GM19438 (cell line): ENCODE results near the gene BACH2.

ENCODE experiments used
- ATAC-seq: cut with Tn5 transposase; IDR thresholded peaks from one replicate; pipeline ENCODE4 v1.9.1; 2021; ENCODE audit warnings: low read depth; ENCODE audit not compliant: unreplicated experiment

The BACH2 gene

DNA sequence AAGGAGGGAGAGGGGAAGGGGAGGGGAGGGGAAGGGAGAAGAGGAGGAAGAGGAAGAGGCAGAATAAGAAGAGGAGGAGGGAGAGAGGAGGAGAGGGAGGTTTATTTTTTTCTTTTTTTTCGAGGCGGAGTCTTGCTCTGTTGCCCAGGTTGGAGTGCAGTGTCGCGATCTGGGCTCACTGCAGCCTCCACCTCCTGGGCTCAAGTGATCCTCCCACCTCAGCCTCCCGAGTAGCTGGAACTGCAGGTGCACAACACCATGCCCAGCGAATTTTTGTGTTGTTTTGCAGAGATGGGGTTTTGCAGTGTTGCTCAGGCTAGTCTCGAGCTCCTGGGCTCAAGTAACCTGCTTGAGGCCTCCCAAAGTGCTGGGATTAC lies 408.5 kb downstream of the BACH2 start:
- no peak for ATAC-seq

DNA sequence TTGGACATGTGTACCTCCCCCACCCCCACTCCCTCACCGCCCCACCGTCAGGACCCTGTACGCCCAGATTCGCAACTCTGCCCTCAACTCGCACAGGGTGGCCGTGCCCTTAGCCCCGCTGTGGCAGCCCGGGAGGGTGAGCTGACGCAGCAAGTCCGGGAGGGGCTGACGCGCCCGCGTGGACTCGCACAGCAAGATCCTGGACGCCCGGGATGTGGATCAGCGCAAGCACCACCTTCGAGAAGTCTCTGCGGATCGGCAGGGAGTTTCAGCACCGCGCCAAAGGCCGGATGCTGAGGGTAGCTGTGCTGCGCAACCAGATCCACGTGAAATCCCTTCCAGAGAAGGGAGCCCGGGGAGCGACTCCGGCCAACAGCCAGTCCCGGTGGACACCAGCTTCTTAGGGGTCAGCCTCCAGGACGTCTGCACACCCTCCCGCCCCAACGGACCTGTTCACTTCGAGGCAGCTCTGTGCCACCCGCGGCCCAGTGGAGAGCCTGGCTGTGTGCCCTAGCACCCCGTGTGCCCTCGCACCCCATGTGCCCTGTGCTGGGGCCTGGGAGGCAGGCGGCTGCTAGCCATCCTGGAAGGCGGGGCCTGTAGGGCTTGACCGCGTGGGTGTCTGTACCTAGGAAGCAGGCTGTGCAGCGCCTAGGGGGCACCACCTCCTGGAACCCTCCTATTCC lies 409.0 kb downstream of the BACH2 start:
- ATAC-seq: no peak

DNA sequence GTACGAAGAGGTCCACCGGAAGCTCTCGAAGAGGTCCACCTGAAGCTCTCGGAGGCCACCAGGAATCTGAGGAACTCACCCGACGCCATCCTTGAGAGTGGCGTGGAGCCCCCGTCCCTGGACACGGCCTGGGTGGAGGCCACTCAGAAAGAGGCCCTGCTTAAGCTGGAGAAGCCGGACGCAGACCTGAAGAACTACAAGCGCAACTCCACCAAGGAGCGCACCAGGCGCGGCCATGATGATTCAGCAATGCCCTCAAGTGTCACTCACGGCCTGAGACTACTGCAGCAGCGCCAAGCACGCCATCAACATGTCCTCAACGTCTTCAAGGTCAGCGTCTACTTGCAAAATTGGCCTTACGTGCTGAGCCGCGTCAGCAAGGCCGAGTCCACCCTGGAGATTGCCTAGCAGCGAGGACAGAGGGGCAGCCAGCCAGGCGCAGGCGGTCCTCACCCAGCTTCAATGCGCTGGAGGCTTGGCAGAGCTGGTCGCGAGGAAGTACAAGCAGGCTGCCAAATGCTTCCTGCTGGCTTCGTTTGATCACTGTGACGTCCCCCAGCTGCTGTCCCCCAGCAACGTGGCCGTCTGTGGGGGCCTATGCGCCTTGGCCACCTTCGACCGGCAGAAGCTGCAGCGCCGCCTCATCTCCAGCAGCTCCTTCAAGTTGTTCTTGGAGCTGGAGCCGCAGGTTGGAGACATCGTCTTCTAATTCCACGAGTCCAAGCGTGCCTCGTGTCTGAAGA lies 410.1 kb downstream of the BACH2 start:
- ATAC-seq: no peak
